ENCODE measurements around the gene SVOPL.

DNA sequence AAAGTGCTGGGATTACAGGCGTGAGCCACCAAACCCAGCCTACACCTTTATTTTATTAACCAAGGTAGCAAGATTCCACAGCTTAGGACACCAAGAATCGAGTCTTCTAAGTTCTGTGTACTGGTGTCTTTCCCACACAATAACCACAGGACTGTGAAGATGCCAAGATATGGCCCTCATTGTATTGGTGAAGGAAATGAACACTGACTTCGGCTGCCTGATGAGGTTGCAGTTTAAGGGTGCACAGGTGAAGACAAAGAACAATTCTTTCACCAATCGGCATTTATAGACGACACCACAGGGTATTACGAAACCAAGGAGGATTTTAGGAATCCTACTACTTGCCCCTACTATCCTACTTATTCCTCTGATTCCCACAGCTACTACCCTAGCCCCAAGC, 47.5 kb upstream of the SVOPL start:
- TF ChIP-seq CTCF (IDR thresholded peaks at IDR 0.05; ENCODE audit: low read length), result no peak
- no peak for TF ChIP-seq EZH2 (optimal IDR thresholded peaks at IDR 0.05; ENCODE audit: low read depth, low read length)

All from MM.1S (cell line).